CD14-positive monocyte (primary cell): Measurements from ENCODE around the gene TMEM107. TPM values are rescaled to one million over a fixed set of nuclear protein-coding genes. Genes with fewer than 3 reads are reported as not detected.
A peak's percentile ranks its signal among the peaks of the same experiment; 100 is the strongest.

Experiments
- DNase-seq, 3 donors: peaks; one replicate each; pipeline ENCODE4 v3.0.0-alpha.2; 2011 to 2022
- H2AFZ ChIP-seq: 2 replicates; pipeline ENCODE4 v1.6.0; 2012; ENCODE audit warnings: mild to moderate bottlenecking, low read depth, low read length, inconsistent platforms; ENCODE audit not compliant: insufficient read depth, poor library complexity, severe bottlenecking
- H3K27ac ChIP-seq, 2 donors: 1 replicate in 1 of 2; 2 replicates in 1 of 2; pipeline ENCODE4 v1.5.1; 2012 to 2013; ENCODE audit warnings: low read length in 2 of 2, control low read depth in 1 of 2, inconsistent platforms in 1 of 2, low read depth in 1 of 2, mild to moderate bottlenecking in 1 of 2
- H3K27me3 ChIP-seq, 2 donors: one replicate each; pipeline versions ENCODE4 v1.6.0 to v1.6.1; 2011 to 2013; ENCODE audit warnings: low read length in 2 of 2; ENCODE audit not compliant: control insufficient read depth in 2 of 2, insufficient read depth in 2 of 2
- H3K36me3 ChIP-seq, 2 donors: replicated peaks in 1 of 2; 1 replicate in 1 of 2; 2 replicates in 1 of 2; pipeline versions ENCODE4 v1.5.1 to v1.6.1; 2012 to 2013; ENCODE audit warnings: low read length in 2 of 2, control low read depth in 1 of 2, inconsistent platforms in 1 of 2, mild to moderate bottlenecking in 1 of 2; ENCODE audit not compliant: insufficient read depth in 2 of 2, control insufficient read depth in 1 of 2
- H3K4me1 ChIP-seq, 2 donors: 1 replicate in 1 of 2; 2 replicates in 1 of 2; pipeline versions ENCODE4 v1.5.1 to v1.6.1; 2012 to 2013; ENCODE audit warnings: low read length in 2 of 2, control low read depth in 1 of 2, inconsistent platforms in 1 of 2, mild to moderate bottlenecking in 1 of 2, moderate library complexity in 1 of 2; ENCODE audit not compliant: insufficient read depth in 2 of 2, control insufficient read depth in 1 of 2
- H3K4me2 ChIP-seq: replicated peaks from 2 replicates; pipeline ENCODE3; 2012; ENCODE audit warnings: low read length, moderate library complexity, mild to moderate bottlenecking; ENCODE audit not compliant: poor library complexity, severe bottlenecking; ENCODE audit errors: extremely low read depth
- H3K4me3 ChIP-seq, 3 experiments: fragments of 200-600 bp in 1 of 3; sonication (generic) in 1 of 3; replicated peaks in 1 of 3; 1 replicate in 2 of 3; 2 replicates in 1 of 3; pipeline ENCODE4 v1.5.1; 2011 to 2013; ENCODE audit warnings: low read length in 3 of 3, mild to moderate bottlenecking in 3 of 3, control low read depth in 2 of 3, low read depth in 2 of 3, inconsistent platforms in 1 of 3, moderate library complexity in 1 of 3
- H3K79me2 ChIP-seq: 2 replicates; pipeline ENCODE4 v1.6.0; 2012; ENCODE audit warnings: mild to moderate bottlenecking, control low read depth, inconsistent platforms, low read length, moderate library complexity; ENCODE audit not compliant: insufficient read depth
- H3K9ac ChIP-seq: 2 replicates; pipeline ENCODE4 v1.6.0; 2017; ENCODE audit warnings: low read length, mild to moderate bottlenecking; ENCODE audit not compliant: insufficient read depth, poor library complexity, severe bottlenecking
- H3K9me3 ChIP-seq, 2 donors: replicated peaks in 1 of 2; 1 replicate in 1 of 2; 2 replicates in 1 of 2; pipeline versions ENCODE4 v1.5.1 to v1.6.1; 2012 to 2013; ENCODE audit warnings: low read length in 2 of 2, control low read depth in 1 of 2; ENCODE audit not compliant: control insufficient read depth in 1 of 2, insufficient read depth in 1 of 2
- H4K20me1 ChIP-seq: 2 replicates; pipeline ENCODE4 v1.6.0; 2012; ENCODE audit warnings: mild to moderate bottlenecking, low read length, control low read depth, moderate library complexity; ENCODE audit not compliant: insufficient read depth
- H3K27ac Mint-ChIP-seq, 7 donors: one replicate each; pipeline ENCODE4 v1.8.0; 2020; ENCODE audit warnings: mild to moderate bottlenecking in 7 of 7, mixed read lengths in 7 of 7, moderate library complexity in 6 of 7, inconsistent platforms in 2 of 7
- H3K27me3 Mint-ChIP-seq, 3 donors: one replicate each; pipeline ENCODE4 v1.8.0; 2021 to 2022; ENCODE audit warnings: low read depth in 3 of 3, mild to moderate bottlenecking in 3 of 3, mixed read lengths in 3 of 3, moderate library complexity in 3 of 3, inconsistent platforms in 1 of 3
- H3K36me3 Mint-ChIP-seq, 2 donors: one replicate each; pipeline ENCODE4 v1.8.0; 2020; ENCODE audit warnings: mixed read lengths in 2 of 2, inconsistent platforms in 1 of 2, mild to moderate bottlenecking in 1 of 2
- H3K4me1 Mint-ChIP-seq: one replicate; pipeline ENCODE4 v1.8.0; 2020; ENCODE audit warnings: mild to moderate bottlenecking, mixed read lengths
- H3K4me3 Mint-ChIP-seq, 2 donors: one replicate each; pipeline ENCODE4 v1.8.0; 2020; ENCODE audit warnings: mild to moderate bottlenecking in 2 of 2, mixed read lengths in 2 of 2, moderate library complexity in 1 of 2
- H3K9me3 Mint-ChIP-seq, 7 donors: one replicate each; pipeline ENCODE4 v1.8.0; 2020 to 2022; ENCODE audit warnings: mixed read lengths in 7 of 7, mild to moderate bottlenecking in 6 of 7, moderate library complexity in 6 of 7, inconsistent platforms in 2 of 7
- WGBS: methylation state at CpG from one replicate; pipeline ENCODE4 v1.1.5; 2013; ENCODE audit warnings: missing lambda C conversion rate; ENCODE audit not compliant: insufficient coverage; 5-methylcytosine and 5-hydroxymethylcytosine counted together
- intact Hi-C, 2 donors: fragments of 100-400 bp; cut with micrococcal nuclease; formaldehyde crosslinking; loops; one replicate each; pipeline versions ENCODE4 v1.15.0 to v1.15.1; 2023
- polyA plus RNA-seq, 3 donors: library from polyadenylated mRNA; depleted of rRNA in 1 of 3; unstranded in 2 of 3; stranded (reverse) in 1 of 3; fragments of 300-500 nt in 2 of 3; fragments of >200 nt in 1 of 3; fragmentation: Illumina TruSeq in 2 of 3; gene quantifications; 1 replicate in 2 of 3; 2 replicates in 1 of 3; pipeline ENCODE4 v1.2.3, GENCODE V29; 2012 to 2021
- TF ChIP-seq, protein P1 (sequence below): fragments of 200-600 bp; IDR thresholded peaks from one replicate; pipeline ENCODE4 v1.8.0; 2022; ENCODE audit warnings: antibody characterized with exemption, mild to moderate bottlenecking

TMEM107 gene
- polyA plus RNA-seq, 3 donors = 20.5 to 37.4 (median 31.4) TPM

- intact Hi-C loops = no loop called here
- Histone ChIP-seq H3K79me2 (no peaks in the 10 kb centered on the region), H3K36me3 (peaks cover 82 to 88% of the 10 kb centered on the region in 2 donors), H3K9ac (no peak overlapping the region), H2AFZ (no peak overlapping the region), H3K4me1 (peaks cover 20 to 24% of the 10 kb centered on the region in 2 donors), H3K9me3 (no peaks in the 10 kb centered on the region), H3K4me2 (no peak overlapping the region), H4K20me1 (peaks cover 100% of the 10 kb centered on the region), H3K27ac (no peak overlapping the region), H3K4me3 (no peak overlapping the region), H3K27me3 (no peaks in the 10 kb centered on the region)
- peak overlapping the region in 3 of 7 donors; percentile 7 to 80 (median 18) for H3K27ac Mint-ChIP-seq
- H3K4me3 Mint-ChIP-seq = peak overlapping the region in 1 of 2 donors; percentile 31
- H3K36me3 Mint-ChIP-seq = peaks cover 76 to 87% of the 10 kb centered on the region in 2 donors
- no peak for DNase-seq
- H3K4me1 Mint-ChIP-seq = no peaks in the 10 kb centered on the region
- 93% methylated on average over 13 of the region's 22 CpGs for WGBS
- TF ChIP-seq, protein P1, sequence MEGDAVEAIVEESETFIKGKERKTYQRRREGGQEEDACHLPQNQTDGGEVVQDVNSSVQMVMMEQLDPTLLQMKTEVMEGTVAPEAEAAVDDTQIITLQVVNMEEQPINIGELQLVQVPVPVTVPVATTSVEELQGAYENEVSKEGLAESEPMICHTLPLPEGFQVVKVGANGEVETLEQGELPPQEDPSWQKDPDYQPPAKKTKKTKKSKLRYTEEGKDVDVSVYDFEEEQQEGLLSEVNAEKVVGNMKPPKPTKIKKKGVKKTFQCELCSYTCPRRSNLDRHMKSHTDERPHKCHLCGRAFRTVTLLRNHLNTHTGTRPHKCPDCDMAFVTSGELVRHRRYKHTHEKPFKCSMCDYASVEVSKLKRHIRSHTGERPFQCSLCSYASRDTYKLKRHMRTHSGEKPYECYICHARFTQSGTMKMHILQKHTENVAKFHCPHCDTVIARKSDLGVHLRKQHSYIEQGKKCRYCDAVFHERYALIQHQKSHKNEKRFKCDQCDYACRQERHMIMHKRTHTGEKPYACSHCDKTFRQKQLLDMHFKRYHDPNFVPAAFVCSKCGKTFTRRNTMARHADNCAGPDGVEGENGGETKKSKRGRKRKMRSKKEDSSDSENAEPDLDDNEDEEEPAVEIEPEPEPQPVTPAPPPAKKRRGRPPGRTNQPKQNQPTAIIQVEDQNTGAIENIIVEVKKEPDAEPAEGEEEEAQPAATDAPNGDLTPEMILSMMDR = no peak
- peaks cover 0 to 3% (median 2%) of the 10 kb centered on the region in 3 donors for H3K27me3 Mint-ChIP-seq
- no peaks in the 10 kb centered on the region for H3K9me3 Mint-ChIP-seq
These were observed 32.4 kb downstream of the TMEM107 start for GRCh38 chr17:8143581-8144400.

GRCh38 chr17:8142887-8143580 is 33.1 kb downstream of the TMEM107 start:
- Histone ChIP-seq H3K4me2 (no peak overlapping the region), H3K9me3 (no peaks in the 10 kb centered on the region), H3K79me2 (no peaks in the 10 kb centered on the region), H4K20me1 (peaks cover 93% of the 10 kb centered on the region), H3K9ac (no peak overlapping the region), H3K4me1 (peaks cover 28 to 32% of the 10 kb centered on the region in 2 donors), H3K27me3 (no peaks in the 10 kb centered on the region), H3K4me3 (no peak overlapping the region), H3K27ac (no peak overlapping the region), H3K36me3 (peaks cover 75 to 81% of the 10 kb centered on the region in 2 donors), H2AFZ (no peak overlapping the region)
- 97% methylated on average over 11 of the region's 15 CpGs for WGBS
- TF ChIP-seq, protein P1 = no peak
- H3K27ac Mint-ChIP-seq = no peak overlapping the region
- H3K9me3 Mint-ChIP-seq = no peaks in the 10 kb centered on the region
- H3K4me3 Mint-ChIP-seq = no peak overlapping the region
- peak in 1 of 3 donors; percentile 2 for DNase-seq
- no peaks in the 10 kb centered on the region for H3K4me1 Mint-ChIP-seq
- intact Hi-C loops = no loop called here
- H3K36me3 Mint-ChIP-seq = peaks cover 70 to 80% of the 10 kb centered on the region in 2 donors
- H3K27me3 Mint-ChIP-seq = peaks cover 0 to 3% (median 2%) of the 10 kb centered on the region in 3 donors
